Measurements from ENCODE around the gene DEGS1.
"Not testable (repeated sequence)": the region's sequence is repeated elsewhere in the genome, so short reads cannot be mapped to it uniquely, and the experiment has no call there.

DEGS1 gene

GRCh38 chr1:224205438-224205840 lies 22.4 kb downstream of the DEGS1 start:
- no peak for DNase-seq (ENCODE audit: low read depth, low spot score)
- H3K4me3 ChIP-seq (ENCODE audit: low read length), result no peak overlapping the region

- not testable (repeated sequence) for DNase-seq (ENCODE audit: low read depth, low spot score); H3K4me3 ChIP-seq (ENCODE audit: low read length)
Measured at GRCh38 chr1:224205931-224206538, 23.0 kb downstream of the DEGS1 start.

GRCh38 chr1:224211206-224211962 lies 28.3 kb downstream of the DEGS1 start:
- no peak overlapping the region for H3K4me3 ChIP-seq (ENCODE audit: low read length)
- peak; percentile 9 for DNase-seq (ENCODE audit: low read depth, low spot score)

- DNase-seq (ENCODE audit: low read depth, low spot score), result no peak
- H3K4me3 ChIP-seq (ENCODE audit: low read length), result no peak overlapping the region
Measured at GRCh38 chr1:224212618-224213061, 29.6 kb downstream of the DEGS1 start.

- no peak for DNase-seq (ENCODE audit: low read depth, low spot score)
- no peak overlapping the region for H3K4me3 ChIP-seq (ENCODE audit: low read length)
Measured at GRCh38 chr1:224213438-224214119, 30.5 kb downstream of the DEGS1 start.

GRCh38 chr1:224216382-224216781 lies 33.3 kb downstream of the DEGS1 start:
- DNase-seq (ENCODE audit: low read depth, low spot score), result no peak
- H3K4me3 ChIP-seq (ENCODE audit: low read length), result no peak overlapping the region

- no peak overlapping the region for H3K4me3 ChIP-seq (ENCODE audit: low read length)
- DNase-seq (ENCODE audit: low read depth, low spot score), result no peak
Measured at GRCh38 chr1:224217655-224218623, 34.9 kb downstream of the DEGS1 start.

GRCh38 chr1:224219011-224219611 lies 36.1 kb downstream of the DEGS1 start:
- no peak for DNase-seq (ENCODE audit: low read depth, low spot score)
- H3K4me3 ChIP-seq (ENCODE audit: low read length), result no peak overlapping the region

GRCh38 chr1:224219612-224220059 lies 36.6 kb downstream of the DEGS1 start:
- H3K4me3 ChIP-seq (ENCODE audit: low read length), result no peak overlapping the region
- DNase-seq (ENCODE audit: low read depth, low spot score), result no peak

GRCh38 chr1:224223819-224224714 lies 41.0 kb downstream of the DEGS1 start:
- H3K4me3 ChIP-seq (ENCODE audit: low read length), result no peak overlapping the region
- DNase-seq (ENCODE audit: low read depth, low spot score), result no peak

GRCh38 chr1:224226849-224227502 lies 43.9 kb downstream of the DEGS1 start:
- no peak for DNase-seq (ENCODE audit: low read depth, low spot score)

GRCh38 chr1:224234017-224234416 lies 51.0 kb downstream of the DEGS1 start:
- no peak overlapping the region for H3K4me3 ChIP-seq (ENCODE audit: low read length)
- DNase-seq (ENCODE audit: low read depth, low spot score), result no peak

More at GRCh38 chr1:224226849-224227502, 43.9 kb downstream of the DEGS1 start:
- H3K4me3 ChIP-seq (ENCODE audit: low read length), result no peak overlapping the region

GRCh38 chr1:224235813-224236493 lies 52.9 kb downstream of the DEGS1 start:
- H3K4me3 ChIP-seq (ENCODE audit: low read length), result no peak overlapping the region
- DNase-seq (ENCODE audit: low read depth, low spot score), result no peak

- no peak overlapping the region for H3K4me3 ChIP-seq (ENCODE audit: low read length)
- no peak for DNase-seq (ENCODE audit: low read depth, low spot score)
Measured at GRCh38 chr1:224237119-224237881, 54.3 kb downstream of the DEGS1 start.

- H3K4me3 ChIP-seq (ENCODE audit: low read length), result no peak overlapping the region
- no peak for DNase-seq (ENCODE audit: low read depth, low spot score)
Measured at GRCh38 chr1:224238212-224238611, 55.2 kb downstream of the DEGS1 start.

GRCh38 chr1:224238756-224239155 lies 55.7 kb downstream of the DEGS1 start:
- H3K4me3 ChIP-seq (ENCODE audit: low read length), result no peak overlapping the region
- DNase-seq (ENCODE audit: low read depth, low spot score), result no peak
